GM23248 (cell line): ENCODE results near the gene RAD51.

Experiments used
- EZH2 ChIP-seq: fragments of 200-600 bp; sonication (generic); IDR thresholded peaks from 2 replicates; pipeline ENCODE4 v1.6.1; 2018; ENCODE audit warnings: antibody characterized with exemption, mild to moderate bottlenecking; ENCODE audit not compliant: insufficient read depth, poor library complexity, severe bottlenecking
- EZH2phosphoT487 ChIP-seq: fragments of 200-600 bp; sonication (generic); IDR thresholded peaks from 2 replicates; pipeline ENCODE4 v1.6.1; 2018; ENCODE audit warnings: antibody characterized with exemption, moderate library complexity, mild to moderate bottlenecking, low read depth; ENCODE audit not compliant: insufficient read depth

DNA sequence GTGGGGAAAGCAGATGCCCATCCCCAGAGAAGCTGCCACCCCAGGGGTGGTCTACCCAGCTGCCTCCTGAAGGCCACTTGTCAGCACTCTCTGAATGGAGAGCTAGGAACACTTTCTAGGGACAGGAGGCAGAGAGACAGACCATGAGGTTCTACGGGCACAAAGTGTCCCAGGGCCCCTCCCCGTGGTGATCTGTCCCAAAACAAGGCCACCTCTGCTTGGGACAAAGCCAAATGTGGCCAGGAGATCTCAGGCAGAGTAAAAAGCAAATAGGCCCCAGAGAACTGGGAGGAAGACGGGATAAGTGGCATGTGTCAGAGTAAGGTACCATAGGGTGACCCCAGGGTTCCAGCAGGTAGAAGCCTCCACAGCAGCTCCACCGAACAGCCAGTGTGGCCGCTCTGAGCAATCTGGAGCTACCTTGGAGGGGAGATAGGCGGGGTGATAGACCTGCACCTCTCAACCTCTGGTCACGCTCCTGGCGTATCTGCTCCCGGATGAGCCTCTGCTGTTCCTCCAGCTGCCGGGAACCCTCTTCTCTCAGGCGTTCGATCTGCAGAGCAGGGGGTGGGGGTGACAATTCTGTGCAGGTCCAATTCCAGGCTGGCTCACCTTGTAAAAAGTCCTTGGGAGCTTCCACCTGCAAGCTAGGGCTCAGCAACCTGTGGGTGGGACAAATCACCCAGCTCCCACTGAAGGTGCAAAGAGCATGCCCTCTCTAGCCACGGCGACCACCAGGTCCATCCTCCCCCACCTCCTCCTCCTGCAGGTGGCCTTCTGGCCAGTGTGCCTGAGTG is 81.0 kb downstream of the RAD51 start:
- TF ChIP-seq EZH2 (no peak), EZH2phosphoT487 (no peak)
